Measurements from ENCODE around the gene PTRH2.

PTRH2 gene

DNA sequence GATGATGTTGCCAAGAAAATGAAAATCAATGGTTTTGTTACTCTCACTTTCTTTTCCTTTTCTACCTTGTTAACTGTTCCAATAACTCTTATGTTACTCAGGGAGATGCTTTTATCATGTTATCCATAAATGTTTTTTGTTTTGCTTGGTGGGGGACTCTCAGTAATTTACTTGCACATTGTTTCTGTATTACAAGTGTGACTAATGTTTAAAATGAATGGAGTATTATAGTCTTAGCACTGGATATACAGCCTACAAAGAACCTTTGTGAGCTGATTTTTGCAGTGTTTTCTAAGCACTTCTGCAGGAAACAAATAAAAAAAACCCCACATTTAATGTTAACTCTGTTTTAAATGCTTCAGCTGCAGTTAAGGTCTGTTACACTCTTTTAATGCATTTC is 12.3 kb upstream of the PTRH2 start:
- no peak for DNase-seq (ENCODE audit: low read depth)

DNA sequence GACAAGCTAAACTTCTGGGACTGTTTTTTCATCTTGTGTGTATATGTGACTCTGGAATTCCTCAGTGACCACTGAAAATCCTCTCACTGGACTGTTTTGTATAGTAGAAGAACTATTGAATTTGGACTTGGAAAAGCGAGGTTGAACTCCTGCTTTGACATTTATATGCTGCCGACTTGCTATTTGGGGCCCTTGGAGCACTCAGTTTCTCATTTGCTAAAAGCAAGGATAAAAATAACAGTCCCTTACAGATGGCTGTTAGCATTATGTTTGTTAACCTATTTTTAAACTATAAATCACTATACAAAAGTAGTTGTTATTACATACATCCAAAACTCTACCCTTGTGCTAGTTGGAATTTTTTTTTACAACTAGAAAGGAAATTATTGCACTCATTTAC is 9.2 kb upstream of the PTRH2 start:
- no peak for DNase-seq (ENCODE audit: low read depth)

- no peak for DNase-seq (ENCODE audit: low read depth)
Measured at GRCh38 chr17:59714255-59714654, 7.0 kb upstream of the PTRH2 start.

DNA sequence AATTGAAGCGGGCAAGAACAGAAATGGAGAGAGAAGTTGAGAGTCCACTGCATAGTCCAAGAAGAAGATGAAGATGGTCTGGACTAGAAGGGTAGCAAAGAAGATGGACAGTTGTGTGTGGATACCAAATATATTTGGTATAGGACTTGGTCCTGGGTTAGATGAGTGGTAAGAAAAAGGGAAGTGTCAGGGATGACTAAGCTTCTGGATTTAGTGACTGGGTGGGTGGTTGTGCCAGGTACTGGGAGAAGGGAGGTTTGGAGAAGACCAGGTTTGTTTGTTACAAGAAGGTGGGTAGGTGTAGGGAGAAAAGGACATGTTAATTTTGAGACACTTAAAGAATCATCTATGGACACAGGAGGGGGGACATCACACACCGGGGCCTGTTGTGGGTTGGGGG is 5.6 kb upstream of the PTRH2 start:
- DNase-seq (ENCODE audit: low read depth), result no peak

DNA sequence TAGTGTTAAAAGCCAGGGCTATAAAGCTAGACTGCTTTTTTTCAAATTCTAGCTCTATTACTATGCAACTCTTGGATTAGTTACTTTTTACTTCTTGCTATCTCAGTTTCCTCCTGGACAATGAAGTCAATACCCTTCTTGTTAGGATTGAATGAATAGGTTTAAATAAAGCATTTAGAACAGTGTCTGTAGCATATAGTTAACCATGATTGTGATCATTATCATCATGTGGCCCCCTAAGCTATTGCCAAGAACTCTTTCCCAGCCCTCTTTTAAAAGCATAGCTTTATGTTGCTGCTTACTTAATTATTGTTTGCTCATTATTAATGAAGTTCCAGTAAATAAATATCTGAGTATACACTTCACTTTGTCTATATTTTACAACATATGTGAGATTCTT is 4.7 kb upstream of the PTRH2 start:
- no peak for DNase-seq (ENCODE audit: low read depth)

DNA sequence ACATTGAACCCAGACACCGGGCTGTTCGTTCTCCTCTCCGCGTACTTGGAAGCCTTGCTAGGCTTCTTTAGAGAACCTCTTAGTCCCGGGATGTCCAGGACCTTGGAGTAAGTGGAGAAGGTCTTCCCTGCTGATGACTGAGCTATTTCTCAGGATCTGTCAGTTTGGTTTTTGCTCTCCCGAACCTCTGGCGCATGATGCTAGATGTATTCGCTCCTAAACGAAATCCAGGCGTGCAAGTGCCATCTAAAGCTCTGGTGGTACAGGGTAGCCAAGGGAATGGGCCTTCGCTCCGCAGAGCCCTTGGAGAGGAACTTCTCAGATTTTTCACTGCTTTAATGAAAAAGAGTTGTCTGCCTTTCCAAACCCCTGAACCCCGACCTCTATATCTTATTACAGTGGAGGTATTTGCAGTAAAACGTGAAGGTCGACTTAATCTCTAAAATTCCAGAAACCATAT is 771 bp upstream of the PTRH2 start:
- DNase-seq (ENCODE audit: low read depth), result no peak

- no peak for DNase-seq (ENCODE audit: low read depth)
Measured at GRCh38 chr17:59702304-59702703, 4.9 kb downstream of the PTRH2 start.

- DNase-seq (ENCODE audit: low read depth), result no peak
Measured at GRCh38 chr17:59699786-59700185, 7.4 kb downstream of the PTRH2 start.

DNA sequence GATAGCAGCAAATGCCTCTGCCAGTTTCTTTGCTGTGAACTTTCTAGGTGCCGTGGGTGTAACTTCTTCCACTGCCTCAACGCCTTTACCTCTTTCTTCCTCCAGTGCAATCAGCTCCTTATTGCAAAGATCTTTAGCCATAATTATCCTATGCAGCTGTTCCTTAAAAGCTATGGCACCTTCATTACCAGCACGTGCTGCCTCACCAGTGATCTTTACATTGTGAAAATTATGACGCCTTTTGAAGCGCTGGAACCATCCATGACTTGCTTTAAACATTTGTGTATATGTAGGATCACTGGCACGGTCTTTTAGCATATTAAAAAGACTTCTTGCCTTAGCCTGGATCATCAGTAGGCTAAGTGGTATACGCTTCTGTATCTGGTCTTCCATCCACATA is 8.0 kb downstream of the PTRH2 start:
- DNase-seq (ENCODE audit: low read depth), result no peak

DNA sequence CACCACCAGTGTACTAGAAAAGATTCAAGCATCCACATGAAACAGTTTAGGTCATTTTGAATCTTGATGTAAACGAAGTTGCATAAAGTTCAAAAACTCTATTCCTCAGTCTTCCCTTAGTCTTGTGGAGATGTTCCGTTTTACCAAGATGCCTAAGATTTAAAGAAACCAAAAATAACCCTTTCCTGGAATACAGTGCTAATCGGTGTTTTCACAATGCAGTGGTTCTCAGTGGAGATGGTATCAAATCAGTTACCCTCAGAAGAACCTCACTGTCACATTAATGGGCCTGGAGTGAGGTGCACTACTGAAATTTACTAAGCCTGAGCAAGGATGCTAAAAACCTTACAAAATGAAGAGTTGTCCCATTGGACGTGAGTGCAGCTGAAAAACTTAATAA is 9.1 kb downstream of the PTRH2 start:
- DNase-seq (ENCODE audit: low read depth), result no peak

DNA sequence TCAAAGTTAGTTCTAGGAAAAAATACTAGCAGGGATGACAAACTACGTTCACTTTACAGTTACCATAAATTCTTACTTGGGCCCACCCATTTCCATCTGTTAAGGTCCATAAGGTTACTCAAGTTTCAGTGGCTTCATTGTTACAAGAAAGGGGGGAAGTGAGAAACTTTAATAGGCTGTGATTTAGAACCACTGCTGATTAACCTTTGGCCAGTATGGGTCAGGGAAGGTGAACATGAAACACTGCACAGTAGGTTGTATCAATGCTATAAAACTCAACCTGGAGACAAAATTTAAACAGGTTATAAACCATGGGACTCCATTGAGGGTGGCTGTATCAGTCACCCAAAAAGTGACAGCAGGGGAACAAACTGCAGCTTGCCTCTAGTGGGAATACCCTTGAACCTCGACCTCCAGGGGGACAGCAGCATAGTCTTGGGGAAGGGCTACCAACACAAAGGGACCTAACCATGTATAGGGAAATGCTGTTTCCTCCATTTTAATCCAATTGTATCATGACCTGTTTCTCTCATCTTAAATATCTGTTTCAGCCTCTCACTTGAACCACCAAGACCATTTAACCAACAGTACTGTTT is 10.4 kb downstream of the PTRH2 start:
- no peak for DNase-seq (ENCODE audit: low read depth)

GRCh38 chr17:59695945-59696681 is 11.1 kb downstream of the PTRH2 start:
- DNase-seq (ENCODE audit: low read depth), result no peak

GRCh38 chr17:59694344-59694743 is 12.9 kb downstream of the PTRH2 start:
- no peak for DNase-seq (ENCODE audit: low read depth)

- no peak for DNase-seq (ENCODE audit: low read depth)
Measured at GRCh38 chr17:59693582-59693981, 13.6 kb downstream of the PTRH2 start.

DNA sequence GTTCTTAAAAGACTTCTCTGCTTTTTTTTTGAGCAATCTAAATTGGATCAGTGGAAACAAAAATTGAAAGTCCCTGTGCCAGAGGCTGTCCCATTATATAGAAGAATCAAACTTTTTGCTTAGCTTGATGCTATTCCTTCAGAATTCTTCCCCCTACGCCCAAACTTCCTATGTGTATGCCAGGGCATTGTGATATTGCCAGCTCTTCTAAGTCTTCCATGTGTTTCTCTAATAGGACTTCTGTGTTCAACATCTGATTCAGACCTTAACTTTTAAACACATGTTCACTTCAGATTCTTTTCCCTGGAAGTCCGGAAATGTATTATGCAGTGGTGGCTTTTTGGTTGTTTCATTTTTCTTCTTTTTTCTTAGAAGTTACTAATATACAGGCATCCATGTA is 18.7 kb downstream of the PTRH2 start:
- DNase-seq (ENCODE audit: low read depth), result no peak

DNA sequence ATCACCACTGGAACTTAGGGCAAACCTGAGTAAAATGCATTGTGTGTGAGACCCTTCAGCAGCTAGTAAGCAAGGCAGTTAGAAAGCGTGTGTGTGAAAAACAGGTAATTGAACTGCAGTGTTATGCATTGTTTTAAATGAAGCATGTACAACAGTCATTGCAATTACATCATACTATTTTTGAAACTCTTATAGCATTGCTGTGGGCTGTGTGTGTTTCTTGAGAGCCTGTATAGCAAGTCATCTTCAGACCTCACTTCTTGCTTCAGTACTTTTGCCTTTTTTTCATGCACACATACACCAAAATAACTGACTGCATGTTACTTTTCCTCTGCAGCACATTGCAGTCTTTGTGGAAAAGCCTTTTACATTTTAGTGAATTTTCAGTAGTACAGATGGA is 19.2 kb downstream of the PTRH2 start:
- no peak for DNase-seq (ENCODE audit: low read depth)

- DNase-seq (ENCODE audit: low read depth), result no peak
Measured at GRCh38 chr17:59684967-59685366, 22.3 kb downstream of the PTRH2 start.

GRCh38 chr17:59683283-59683682 is 23.9 kb downstream of the PTRH2 start:
- DNase-seq (ENCODE audit: low read depth), result no peak

DNA sequence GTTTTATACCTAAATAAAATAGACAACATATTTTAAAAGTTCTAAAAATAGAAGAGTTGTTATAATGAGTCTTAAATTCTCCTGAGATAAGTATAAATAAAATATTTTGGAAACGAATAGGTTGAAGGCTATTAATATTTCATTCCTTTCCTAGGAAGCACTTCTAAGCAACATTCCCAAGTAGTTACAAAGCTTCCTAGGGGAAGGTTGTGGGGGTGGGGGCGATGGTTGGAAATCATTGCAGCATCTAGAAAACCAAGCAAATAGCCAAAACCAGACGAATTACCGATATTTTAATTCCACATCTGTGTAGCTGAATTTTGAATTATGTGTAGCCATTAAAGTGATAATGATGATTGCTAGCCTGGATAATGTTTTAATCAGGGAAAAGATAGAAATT is 26.9 kb downstream of the PTRH2 start:
- DNase-seq (ENCODE audit: low read depth), result no peak

- DNase-seq (ENCODE audit: low read depth), result no peak
Measured at GRCh38 chr17:59678918-59679317, 28.3 kb downstream of the PTRH2 start.

GRCh38 chr17:59676716-59677115 is 30.5 kb downstream of the PTRH2 start:
- DNase-seq (ENCODE audit: low read depth), result no peak

DNA sequence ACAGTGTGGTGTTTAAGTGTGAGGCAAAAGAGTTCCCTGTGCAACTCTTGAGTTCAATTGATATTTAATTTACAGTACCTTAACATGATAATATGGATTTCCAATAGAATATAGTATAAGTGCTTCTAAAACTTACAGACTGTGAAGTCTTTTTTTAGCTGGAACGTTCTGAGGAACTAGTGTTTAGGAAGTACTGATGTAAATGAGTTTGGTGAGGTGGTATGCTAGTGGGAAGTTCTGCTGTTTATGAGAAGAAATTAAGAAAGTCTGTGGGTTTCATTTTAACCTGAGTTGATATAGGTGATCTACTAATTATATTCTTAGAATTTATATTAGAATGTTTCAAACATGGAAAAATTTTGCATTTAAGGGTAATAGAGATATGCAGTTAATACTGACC is 32.0 kb downstream of the PTRH2 start:
- no peak for DNase-seq (ENCODE audit: low read depth)

GRCh38 chr17:59671386-59671785 is 35.8 kb downstream of the PTRH2 start:
- DNase-seq (ENCODE audit: low read depth), result no peak

DNA sequence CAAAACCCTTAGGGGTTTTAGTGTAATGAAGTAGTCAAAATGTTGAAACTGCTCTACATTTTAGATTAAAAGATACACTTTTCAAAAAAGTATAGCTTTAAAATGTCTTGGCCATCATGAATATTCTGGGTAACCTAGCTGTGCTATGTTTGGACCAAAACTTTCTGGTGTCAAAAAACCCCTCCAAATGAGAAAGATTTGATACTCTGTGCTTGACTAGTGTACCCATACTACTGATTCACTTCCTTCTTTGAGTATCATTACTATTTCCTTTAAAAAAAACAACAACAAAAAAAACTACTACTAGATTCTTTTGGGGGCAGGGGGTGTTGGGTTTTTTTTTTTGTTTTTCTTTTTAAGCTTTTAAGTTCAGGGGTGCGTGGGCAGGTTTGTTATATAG is 37.3 kb downstream of the PTRH2 start:
- no peak for DNase-seq (ENCODE audit: low read depth)

Measured in stimulated activated CD8-positive, alpha-beta memory T cell treated with anti-CD3 and anti-CD28 coated beads, Interleukin-12 subunit alpha, Interleukin-12 subunit beta, amount 100 ng/mL, for 1 hour (primary cell).